ENCODE results near the gene PLEKHG3.

The PLEKHG3 gene
- 73.0 to 83.6 reads per million in 2 donors for total RNA-seq

DNA sequence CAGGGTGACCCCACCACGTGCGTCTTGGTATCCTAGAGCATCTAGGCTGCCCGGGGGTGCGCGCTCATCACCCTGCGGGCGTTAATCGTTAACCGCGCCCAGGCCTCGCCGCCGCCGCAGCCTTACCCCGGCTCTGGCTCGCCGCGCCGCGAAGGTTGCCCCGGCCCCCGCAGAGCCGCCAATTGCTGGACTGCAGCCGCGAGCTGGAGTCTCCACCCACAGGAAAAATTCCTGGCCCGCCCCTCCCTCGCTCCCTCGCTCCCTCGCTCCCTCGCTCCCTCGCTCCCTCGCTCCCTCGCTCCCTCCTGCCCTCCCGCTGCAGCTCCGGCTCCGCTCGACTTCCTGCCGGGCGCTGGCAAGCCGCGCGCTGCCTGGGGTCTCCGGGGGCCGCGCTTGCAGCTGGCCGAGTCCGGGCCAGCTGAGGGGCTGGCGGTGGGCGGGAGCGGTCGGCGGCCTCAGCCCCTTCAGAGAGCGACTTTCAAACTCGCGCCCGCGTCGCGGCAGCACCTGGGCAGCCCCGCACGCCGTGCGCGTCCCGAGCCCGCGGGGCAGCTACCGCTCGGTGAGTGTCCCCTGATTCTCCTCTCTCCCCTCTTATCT, at the start of gene PLEKHG3:
PLEKHG3 (plus strand) TSS at position 282 of the 600 bp plus-strand sequence. CDS start 23,208 bp downstream, outside the sequence.
- DNase-seq: peak in 2 of 5 experiments; percentile 40 to 55

DNA sequence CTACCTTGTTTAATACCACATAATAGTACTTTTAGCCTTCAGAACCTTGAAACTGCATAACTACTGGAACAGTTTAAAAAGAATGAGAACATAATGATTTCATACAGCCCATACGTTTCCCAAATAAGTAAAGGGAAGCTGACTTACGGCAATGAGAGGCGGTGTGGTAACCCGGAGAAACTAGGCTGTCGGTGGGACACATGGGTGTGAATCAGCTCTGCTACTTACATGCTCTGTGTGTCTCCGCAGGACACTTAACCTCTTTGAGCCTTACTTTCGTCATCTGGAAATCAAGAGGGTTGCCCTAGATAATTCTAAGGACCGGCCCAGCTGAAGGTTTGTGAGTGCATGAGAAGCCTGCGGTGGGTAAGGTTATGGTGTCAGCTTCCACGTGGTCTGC, 49.3 kb upstream of the PLEKHG3 start:
- no peak for DNase-seq

DNA sequence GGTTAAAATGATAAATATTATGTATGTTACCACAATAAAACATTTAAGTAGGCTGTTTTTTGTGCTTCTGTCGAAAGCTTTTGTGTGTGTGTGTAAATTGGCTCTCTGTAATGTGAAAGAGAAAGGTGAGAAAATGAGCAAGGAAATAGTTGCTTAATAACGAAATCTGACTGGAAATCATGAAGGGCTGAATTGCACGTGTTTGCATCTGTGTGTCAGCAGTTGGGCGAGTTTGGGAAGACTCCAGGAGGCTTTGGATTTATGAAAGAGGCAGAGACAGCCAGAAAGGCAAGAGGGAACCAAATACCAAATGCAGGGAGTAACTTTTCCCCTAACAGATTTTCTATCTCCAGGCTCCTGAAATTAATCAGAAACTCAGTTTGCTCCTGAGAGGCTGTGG, 47.2 kb upstream of the PLEKHG3 start:
- no peak for DNase-seq

DNA sequence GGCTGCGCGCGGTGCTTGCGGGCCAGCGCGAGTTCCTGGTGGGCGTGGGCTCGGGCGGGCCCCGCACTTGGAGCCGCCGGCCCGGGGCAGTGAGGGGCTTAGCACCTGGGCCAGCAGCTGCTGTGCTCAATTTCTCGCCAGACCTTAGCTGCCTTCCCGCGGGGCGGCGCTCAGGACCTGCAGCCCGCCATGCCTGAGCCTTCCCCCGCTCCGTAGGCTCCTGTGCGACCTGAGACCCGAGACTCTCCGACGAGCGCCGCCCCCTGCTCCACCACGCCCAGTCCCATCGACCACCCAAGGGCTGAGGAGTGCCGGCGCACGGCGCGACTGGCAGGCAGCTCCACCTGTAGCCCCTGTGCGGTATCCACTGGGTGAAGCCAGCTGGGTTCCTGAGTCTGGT, 46.0 kb upstream of the PLEKHG3 start:
- no peak for DNase-seq

DNA sequence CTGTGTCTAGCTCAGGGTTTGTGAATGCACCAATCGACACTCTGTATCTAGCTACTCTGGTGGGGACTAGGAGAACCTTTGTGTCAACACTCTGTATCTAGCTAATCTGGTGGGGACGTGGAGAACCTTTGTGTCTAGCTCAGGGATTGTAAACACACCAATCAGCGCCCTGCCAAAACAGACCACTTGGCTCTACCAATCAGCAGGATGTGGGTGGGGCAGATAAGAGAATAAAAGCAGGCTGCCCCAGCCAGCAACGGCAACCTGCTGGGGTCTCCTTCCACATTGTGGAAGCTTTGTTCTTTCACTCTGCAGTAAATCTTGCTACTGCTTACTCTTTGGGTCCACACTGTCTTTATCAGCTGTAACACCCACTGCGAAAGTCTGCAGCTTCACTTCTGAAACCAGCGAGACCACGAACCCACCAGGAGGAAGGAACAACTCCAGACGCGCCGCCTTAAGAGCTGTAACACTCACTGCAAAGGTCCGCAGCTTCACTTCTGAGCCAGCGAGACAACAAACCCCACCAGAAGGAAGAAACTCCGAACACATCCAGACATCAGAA, 45.4 kb upstream of the PLEKHG3 start:
- peak in 1 of 5 experiments; percentile 27 for DNase-seq

DNA sequence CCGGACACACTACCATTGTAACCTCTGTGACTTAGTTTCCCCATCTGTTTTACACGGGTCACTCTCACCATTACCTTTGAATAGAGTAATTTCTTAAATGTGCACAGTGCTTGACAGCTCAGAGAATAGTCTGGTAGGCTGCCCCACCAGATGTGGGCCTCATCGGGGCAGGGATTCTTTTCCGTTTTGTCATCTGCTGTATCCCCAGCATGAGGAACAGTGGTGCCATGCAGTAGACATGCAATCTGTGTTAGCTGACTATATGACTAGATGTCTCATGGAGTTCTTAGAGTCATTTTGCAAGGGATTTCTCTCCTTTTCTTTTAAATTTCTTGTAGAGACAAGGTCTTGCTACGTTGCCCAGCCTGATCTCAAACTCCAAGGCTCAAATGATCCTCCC, 44.9 kb upstream of the PLEKHG3 start:
- no peak for DNase-seq

DNA sequence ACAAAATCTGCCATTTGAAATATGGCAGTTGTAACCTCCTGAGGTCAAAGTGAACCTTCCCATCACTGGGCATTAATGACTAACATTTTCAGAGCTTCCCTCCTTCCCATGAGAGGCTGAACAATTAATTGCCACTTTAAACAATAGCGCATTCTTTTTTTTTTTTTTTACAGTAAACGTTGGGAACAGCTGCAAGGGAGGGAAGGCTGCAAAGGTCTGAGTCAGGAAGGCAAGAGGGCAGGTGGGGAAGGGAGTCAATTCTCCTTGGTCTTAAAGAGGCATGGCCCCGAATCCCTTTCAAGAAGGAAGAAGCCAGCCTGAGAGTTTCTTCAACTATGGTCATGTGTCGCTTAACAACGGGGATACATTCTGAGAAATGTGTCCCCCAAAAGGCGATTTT, 41.0 kb upstream of the PLEKHG3 start:
- DNase-seq: no peak

DNA sequence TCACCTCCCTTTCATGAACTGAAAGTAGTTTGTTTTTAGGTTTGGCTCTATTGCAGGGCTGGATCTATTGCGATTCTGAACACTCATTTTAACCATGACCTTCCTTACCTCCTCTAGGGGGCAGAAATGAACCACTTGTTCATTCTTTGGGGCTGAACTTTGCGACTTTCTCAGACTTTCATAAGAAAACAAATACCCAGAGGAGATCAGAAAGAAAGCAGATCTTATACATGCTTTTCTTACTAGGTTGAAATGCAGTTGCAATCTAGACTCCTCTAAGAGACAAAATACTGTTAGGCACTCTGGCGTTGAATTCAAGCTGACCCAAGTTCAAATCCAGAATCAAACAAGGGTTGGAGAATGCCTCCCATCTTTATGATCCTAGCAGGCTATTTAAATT, 32.6 kb upstream of the PLEKHG3 start:
- peak in 2 of 5 experiments; percentile 46 to 79 for DNase-seq

DNA sequence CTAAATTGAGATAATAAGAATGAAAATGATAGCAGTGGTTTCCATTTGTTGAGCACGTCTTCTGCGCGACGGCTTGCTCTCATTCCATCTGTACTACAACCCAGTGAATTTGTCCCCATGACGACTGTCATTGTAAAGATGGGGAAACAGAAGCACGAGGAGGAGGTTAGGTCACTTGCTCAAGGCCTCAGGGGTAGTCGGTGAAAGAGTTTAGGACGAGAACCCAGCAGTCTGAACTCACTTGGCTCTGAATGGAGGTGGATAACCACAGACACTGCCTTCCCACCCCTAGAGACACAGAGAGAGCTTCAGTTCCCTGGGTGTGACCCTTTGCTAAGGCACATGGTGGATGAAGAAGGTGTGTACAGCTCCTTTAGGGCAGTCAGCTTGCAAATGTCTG, 30.9 kb upstream of the PLEKHG3 start:
- no peak for DNase-seq

DNA sequence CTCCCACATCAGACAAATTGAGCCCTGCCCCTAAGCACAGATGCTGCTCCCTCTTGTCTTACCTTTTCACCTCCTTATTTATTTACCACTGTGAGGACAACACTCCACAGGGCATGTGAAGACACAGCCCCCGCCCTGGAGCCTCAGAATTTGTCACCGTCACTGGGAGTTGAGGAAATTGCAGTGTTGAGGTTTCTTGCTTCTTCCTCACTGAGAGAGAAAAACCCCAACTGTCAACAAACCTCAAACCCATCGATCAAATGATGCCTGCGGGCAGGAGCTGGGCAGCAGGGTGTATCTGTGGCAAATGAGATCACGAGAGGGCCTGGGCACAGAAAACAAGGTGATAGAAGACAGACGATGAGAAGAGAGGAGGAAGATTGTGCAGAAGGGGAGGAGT, 30.5 kb upstream of the PLEKHG3 start:
- peak in 4 of 5 experiments; percentile 6 to 92 (median 50) for DNase-seq

DNA sequence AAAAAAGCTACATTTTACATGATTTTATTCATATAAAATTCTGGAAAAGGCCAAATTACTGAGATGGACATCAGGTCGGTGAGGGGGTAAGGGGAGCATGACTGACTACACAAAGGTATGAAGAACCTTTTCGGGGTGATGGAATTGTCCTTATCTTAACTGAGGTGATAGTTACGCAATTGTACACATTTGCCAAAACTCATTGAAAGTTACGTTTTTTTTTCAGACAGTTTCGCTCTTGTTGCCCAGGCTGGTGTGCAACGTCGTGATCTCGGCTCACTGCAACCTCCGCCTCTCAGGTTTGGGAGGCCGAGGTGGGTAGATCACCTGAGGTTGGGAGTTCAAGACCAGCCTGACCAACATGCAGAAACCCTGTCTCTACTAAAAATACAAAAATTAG, 29.4 kb upstream of the PLEKHG3 start:
- no peak for DNase-seq

DNA sequence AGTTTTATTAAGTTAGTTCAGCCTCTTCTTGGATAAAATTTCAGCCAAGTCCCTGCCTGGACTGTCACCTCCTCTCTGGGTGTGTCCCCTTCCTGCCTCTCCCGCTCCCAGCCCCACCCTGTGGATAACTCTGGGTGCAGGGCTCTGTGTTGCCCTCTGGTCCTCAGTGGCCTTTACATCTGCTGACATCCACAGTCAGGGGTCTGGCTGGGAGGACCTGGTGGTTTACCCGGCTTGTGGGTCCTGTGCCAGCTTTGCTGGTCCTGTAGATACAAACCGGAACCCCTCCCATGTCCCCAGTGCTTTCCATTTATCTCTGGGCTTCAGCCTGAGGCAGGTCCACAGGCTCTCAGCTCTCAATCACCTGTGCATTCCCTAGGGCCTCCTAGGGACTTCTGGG, 28.9 kb upstream of the PLEKHG3 start:
- DNase-seq: no peak

DNA sequence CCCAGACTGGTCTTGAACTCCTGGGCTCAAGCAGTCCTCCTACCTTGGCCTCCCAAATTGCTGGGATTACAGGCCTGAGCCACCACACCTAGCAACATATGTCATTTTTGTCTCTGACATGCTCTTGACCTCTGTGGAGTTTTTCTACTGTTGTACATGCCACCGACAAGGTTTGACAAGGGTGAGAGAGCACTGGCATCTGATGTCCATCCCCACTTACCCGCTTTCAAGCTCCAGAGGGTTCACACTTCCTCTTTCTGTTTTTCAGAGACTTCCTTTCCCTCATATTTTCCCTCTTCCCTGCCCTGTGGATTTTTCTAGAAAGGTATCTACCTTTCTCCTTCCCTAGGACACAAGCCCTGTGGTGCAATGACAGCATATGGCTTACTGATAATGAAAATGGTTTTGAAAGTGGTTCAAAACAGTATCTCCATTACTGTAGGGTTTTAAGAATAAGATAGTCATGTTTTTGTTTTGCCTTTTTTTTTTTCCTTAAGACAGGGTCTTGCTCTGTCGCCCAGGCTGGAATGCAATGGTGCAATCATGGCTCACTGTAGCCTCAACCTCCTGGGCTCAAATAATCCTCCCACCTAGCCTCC, 27.7 kb upstream of the PLEKHG3 start:
- peak in 1 of 5 experiments; percentile 25 for DNase-seq

DNA sequence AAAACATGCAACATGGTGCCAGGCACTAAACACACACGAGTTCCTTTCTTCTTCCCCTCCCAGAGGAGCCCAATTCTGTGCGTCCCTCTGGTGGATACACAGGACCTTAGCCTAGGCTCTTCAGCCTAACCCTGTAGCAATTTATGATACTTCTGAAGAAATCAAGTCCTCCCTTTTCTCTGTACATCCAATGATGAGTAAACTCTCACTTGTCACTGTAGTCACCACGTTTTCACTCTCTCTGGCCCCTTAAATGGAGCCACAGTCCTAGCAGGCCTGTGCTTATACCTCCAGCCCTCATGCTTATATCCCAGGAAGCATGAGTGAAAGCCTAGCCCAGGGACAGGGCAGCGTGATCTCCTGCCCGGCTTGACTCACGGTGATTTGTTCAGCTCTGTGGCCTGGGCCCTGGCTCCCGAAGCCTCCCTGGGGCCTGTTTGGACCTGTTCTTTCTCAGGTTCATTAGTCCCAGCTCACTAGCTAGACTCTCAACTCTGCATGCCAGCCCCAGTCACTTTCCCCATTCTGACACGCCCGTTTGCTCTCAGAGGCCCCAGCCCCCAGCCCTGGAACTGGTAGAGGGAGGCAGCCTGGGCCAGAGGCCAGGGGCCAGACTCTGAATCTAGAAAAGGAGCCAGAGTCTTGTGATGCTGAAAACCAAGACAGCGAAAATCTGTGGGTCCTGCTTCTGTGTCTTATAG, 24.1 kb upstream of the PLEKHG3 start:
- no peak for DNase-seq

DNA sequence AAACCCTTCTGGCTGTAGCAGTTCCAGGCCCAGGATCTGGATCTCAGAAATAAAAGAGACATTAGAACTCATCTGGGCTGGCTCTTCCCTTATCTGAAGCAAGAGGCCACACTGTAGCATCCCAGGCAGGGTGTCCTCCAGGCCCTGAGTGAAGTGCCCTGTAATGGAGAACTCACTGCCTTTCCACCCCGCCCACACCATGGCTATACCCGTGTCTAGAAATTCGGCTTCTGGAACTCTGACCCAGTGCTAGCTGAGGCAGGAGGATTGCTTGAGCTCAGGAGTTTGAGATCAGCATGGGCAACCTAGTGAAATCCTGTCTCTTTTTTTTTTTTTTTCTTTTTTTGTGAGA, 23.5 kb upstream of the PLEKHG3 start:
- DNase-seq: no peak

DNA sequence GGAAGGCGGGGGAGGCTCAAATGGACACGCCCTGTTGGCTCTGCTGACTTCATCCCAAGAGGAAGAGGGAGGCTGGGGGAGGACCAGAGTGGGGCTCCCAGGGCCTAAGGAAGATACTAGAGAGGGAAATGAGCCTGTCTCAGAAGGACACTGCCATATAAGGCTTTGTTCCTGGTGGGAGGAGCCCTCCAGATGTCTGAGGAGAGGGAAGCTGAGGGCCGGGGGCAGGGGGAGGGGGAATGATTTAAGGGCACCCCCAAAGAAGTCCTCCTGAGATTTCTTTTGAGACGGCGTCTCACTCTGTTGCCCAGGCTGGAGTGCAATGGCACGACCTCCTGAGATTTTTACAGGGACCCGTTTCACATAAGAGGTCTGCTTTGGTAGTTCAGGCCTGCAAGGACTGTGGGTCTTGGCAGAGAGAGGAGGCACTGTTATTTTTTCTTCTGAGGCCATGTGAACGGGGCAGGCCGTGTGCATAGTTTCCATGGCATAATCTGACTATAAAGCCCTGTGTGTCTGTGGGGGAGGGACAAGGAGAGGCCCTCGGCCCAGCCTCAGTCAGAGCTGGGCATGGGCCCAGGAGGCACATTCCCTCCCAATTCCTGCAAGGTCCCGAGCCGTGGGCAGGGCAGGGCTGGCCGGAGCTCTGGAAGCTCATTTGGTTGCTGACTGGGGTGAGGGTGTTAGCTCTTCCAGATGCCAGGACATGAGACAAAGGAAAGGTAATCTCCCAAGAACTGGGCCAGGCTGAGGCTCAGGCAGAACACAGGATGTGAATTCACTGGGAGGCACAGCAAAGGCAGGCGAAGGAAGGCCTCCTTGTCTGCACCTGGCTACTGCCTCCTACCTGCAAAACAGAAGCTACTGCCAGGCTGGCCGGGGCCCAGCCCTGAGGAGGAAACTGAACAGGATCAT, 22.2 kb upstream of the PLEKHG3 start:
- no peak for DNase-seq

DNA sequence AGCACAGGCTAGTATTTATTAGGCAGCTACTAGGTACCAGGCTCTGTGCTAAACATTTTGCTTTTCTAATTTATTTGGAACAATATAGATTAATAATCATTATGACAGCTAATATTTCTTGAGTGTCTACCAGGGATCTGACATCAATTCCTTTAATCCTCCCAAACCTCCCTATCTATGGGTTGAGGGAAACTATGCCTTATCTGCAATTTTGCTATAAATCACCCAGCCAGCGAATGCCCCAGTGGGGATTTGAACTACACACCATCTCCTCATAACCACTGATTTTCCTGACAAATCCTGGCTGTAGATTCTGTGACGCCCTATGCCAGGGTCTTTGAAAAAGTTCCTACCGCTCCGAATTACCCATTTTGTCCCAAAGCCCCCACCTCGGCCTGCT, 21.4 kb upstream of the PLEKHG3 start:
- no peak for DNase-seq

DNA sequence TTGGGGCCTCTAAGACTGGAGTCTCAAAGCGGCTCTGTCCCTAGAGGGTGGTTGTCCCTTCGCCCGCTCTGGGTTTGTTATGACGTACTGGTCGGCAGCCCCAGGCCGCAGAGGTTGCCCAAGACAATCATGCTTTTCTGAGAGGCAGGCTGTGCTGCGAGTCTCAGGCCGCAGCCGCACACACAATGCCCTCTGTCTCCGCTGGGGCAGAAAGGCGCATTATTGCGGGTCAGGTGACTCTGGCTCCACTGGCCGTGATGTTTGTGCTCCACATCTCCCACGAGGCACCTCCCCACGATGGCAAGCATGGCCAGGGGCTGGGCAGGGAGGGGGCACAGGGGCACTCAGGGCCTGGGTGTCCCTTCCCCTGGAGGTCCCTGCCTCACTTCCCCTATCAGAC, 21.0 kb upstream of the PLEKHG3 start:
- no peak for DNase-seq

DNA sequence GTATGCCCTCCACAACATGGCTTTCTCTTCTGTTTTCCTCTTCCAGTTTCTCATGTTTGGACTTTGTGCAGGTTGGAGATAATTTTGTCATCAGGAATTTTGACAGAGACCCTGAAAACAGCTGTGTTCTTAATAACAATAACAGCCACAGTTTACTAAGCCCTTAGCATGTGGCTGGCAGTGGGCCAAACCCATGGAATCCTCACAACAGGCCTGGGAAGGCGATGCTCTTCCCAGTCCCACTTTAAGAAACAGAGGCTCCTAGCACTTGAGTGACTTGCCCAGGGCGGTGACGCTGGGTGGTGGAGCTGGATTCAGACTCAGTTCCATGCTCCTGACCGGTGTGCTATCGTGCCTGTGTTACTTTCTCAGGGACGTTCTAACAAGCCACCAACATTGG, 20.1 kb upstream of the PLEKHG3 start:
- DNase-seq: no peak

DNA sequence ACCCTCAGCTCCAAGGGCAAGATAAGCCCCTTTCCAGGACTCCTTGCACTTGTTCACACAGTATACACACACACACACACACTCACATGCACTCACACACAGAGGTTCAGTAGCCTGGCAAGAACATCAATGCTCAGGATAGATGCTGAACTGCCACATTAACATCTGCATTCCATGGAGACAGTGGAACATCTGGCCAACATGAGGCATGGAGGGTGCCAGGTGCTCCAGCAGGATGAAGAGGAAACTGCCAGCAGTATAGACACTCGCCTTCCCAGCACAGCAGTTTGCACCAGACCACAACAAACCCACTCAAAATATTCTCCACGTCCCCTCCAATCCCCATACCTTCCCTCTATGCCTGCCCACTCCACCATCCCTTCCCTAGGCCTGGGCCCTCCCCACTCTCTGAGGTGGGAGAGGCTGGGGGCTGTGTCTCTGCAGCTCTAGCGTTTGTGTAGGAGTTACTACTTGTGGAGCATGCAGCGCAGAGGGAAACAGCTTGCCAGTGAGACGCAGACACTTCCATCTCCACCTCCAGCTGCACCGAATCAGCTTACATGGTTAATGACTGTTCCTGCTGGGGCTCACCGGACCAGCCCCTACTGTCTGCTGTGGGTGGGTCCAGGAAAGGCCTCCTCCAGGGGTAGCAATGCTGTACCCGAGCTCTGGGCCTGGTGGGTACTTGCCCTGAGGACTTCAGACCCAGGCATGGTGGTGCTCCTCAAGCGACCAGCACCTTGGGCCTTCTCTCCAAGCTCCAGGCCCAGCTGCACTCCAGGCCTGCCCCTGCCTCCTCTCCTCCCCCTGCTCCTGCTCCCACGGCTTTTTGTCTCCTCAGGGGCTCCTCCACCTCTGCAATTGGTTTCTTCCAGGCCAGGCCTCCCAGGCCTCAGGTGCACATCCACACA, 18.6 kb upstream of the PLEKHG3 start:
- no peak for DNase-seq

DNA sequence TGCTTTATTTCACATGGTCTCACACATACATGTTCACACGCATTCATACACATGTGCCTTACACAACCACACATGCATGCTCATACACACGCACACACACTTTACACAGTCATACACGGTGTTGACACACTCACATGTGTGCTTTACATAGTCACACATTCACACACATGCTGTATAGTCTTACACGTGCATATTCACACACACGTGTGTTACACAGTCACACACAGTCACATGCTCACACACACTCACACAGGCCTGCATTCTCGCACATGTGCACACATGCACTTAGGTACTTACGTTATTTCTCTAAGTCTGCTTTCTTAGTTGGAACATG, 18.0 kb upstream of the PLEKHG3 start:
- DNase-seq: no peak

DNA sequence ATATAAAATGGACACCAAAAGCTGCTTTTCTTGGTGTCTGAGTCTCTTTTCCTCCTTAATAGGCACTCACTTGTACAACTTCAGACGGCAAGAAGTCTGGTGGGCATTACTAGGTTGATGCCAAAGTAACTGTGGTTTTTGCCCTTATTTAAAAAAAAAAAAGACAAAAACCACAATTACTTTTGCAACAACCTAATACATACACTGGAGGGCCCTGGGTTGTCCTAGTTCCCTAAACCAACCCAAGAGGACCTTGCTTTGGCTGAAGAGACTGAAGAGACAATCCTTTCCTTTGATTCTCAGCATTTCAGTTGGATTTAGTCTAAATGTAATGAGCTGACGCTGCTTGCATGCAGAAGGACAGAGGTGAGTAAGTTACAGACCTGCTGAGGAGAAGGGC, 16.2 kb upstream of the PLEKHG3 start:
- no peak for DNase-seq
